SH-SY5Y (cell line): ENCODE results near the gene BRSK2.

Source experiments
- GATA2 ChIP-seq: IDR thresholded peaks from 2 replicates; pipeline ENCODE4 v1.6.1; 2011; ENCODE audit warnings: mild to moderate bottlenecking, low read depth, low read length
- GATA3 ChIP-seq: IDR thresholded peaks from 2 replicates; pipeline ENCODE4 v1.6.1; 2011; ENCODE audit warnings: low read depth, mild to moderate bottlenecking, low read length, moderate library complexity

- TF ChIP-seq GATA2 (no peak), GATA3 (no peak)
These were observed 18.8 kb upstream of the BRSK2 start for GRCh38 chr11:1371026-1371325.
